Measurements from ENCODE around the gene SMC1B.
A peak's percentile ranks its signal among the peaks of the same experiment; 100 is the strongest.
"Not testable (repeated sequence)": the region's sequence is repeated elsewhere in the genome, so short reads cannot be mapped to it uniquely, and the experiment has no call there.

Gene SMC1B

DNA sequence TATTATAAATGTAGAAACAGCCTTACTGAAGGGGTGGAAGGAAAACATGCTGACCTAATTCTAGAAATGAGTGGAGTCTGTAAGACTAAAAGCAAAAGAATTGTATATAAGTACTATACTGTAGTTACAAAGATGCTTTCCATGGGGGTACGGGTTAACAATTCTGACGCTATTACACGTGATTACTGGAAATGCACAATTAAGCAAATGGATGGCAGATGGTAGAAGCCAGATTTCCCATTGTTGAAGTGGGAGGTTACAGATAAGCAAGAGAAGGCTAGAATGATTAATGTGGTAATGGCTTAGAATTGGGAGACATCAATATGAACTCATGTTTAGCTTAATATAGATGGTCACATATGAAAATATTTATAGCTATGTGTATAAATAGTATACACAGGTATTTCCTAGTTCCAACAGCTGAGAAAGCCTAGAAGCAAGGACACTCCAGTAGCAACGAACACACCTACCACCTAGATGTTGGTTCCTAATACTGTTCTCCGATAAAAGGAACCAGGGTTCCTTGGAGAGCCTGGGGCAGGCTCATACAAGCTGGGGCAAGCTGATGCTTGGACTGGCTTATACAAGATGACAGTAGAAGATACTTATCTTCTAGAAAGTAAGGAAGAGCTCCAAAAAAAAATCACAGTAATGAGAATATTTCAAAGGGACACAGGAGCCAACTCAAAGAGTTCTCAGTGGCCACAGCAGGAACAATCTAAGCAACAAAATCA, 13.5 kb downstream of the SMC1B start:
- TF ChIP-seq, protein P1, sequence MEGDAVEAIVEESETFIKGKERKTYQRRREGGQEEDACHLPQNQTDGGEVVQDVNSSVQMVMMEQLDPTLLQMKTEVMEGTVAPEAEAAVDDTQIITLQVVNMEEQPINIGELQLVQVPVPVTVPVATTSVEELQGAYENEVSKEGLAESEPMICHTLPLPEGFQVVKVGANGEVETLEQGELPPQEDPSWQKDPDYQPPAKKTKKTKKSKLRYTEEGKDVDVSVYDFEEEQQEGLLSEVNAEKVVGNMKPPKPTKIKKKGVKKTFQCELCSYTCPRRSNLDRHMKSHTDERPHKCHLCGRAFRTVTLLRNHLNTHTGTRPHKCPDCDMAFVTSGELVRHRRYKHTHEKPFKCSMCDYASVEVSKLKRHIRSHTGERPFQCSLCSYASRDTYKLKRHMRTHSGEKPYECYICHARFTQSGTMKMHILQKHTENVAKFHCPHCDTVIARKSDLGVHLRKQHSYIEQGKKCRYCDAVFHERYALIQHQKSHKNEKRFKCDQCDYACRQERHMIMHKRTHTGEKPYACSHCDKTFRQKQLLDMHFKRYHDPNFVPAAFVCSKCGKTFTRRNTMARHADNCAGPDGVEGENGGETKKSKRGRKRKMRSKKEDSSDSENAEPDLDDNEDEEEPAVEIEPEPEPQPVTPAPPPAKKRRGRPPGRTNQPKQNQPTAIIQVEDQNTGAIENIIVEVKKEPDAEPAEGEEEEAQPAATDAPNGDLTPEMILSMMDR (IDR thresholded peaks at IDR 0.05; ENCODE audit: insufficient read depth, low read depth, low read length, missing control alignments), result no peak

DNA sequence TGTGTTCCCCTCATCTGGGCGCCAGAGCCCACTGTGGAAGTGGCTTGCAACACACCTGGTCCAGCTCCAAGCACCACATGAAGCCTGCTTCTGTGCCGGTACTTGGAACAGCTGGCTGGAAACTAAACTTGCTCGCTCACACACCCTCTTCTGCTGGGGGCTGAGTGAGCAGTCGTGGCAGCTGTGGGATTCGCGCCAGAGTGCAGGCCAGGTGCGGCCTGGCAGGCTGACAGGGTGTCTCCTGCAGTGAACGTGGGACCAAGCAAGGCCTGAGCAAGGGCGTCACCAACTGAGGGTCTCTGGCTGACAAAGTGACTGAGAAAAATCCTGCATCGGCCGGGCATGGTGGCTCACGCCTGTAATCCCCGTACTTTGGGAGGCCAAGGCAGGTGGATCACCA, 15.2 kb downstream of the SMC1B start:
- H3K4me3 ChIP-seq (ENCODE audit: low read depth, low read length), result no peak overlapping the region
- DNase-seq (ENCODE audit: low read depth), result no peak
- TF ChIP-seq, protein P1 (IDR thresholded peaks at IDR 0.05; ENCODE audit: insufficient read depth, low read depth, low read length, missing control alignments), result no peak

More for the DNA sequence above, 13.5 kb downstream of the SMC1B start:
- H3K4me3 ChIP-seq (ENCODE audit: low read depth, low read length), result no peak overlapping the region
- no peak for DNase-seq (ENCODE audit: low read depth)

DNA sequence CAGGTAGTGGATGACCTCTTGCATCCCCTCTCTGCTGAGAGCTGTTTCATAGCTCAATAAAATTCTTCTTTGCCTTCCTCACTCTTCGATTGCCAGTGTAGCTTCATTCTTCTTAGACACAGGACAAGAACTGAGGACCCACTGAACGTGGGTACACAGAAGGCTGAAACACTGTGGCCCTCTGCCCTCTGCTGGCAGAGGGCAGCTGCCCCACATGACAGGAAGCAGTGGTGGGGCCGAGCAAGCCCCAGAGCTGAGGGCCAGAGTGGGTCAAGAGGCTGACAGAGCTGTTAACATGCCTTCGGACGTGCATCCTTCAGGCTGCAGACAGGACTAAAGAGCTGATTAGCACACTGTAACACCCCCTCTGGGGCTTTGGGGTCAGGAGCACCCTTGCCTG, 15.6 kb downstream of the SMC1B start:
- TF ChIP-seq, protein P1 (IDR thresholded peaks at IDR 0.05; ENCODE audit: insufficient read depth, low read depth, low read length, missing control alignments), result peak; percentile 24

DNA sequence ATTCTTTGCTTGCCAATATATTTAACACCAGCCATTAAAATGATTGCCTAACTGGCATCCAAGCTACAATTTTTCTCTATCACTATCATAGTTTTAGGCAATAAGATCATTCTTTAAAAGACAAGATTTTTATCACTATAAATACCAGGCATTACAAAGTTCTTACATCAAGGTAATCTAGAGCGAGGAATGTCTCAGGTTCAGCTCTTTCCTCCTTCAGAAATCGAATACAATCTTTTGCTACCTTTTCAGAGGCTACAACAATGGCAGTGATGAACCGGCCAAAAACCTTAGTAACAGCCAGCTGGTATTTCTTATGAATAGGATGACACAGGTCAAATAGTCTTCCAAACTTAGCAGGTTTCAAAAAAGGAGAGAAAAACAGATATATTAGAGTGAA, 23.9 kb downstream of the SMC1B start:
- no peak for DNase-seq (ENCODE audit: low read depth)
- TF ChIP-seq, protein P1 (IDR thresholded peaks at IDR 0.05; ENCODE audit: insufficient read depth, low read depth, low read length, missing control alignments), result no peak
- no peak overlapping the region for H3K4me3 ChIP-seq (ENCODE audit: low read depth, low read length)

More for the DNA sequence above, 15.6 kb downstream of the SMC1B start:
- DNase-seq (ENCODE audit: low read depth), result peak; percentile 38
- no peak overlapping the region for H3K4me3 ChIP-seq (ENCODE audit: low read depth, low read length)

DNA sequence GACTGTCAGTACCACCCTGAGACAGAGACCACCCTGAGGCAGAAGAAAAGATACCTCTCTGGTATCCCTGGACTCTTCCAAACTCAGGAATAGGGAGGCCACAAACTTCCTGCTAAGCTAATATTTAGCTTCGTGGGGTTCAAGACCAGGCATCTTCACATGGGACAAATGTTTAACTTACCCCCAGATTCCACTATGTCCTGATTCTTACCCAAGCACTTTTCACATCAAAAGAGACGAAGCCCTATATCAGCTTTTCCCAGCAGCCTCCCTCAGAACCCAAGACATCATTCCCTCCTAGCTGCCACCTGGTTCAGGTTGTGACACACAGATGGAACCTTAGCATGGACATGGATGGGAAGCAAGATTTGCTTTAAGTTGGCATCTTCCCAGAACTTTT, 32.1 kb downstream of the SMC1B start:
- TF ChIP-seq, protein P1 (IDR thresholded peaks at IDR 0.05; ENCODE audit: insufficient read depth, low read depth, low read length, missing control alignments), result no peak
- no peak overlapping the region for H3K4me3 ChIP-seq (ENCODE audit: low read depth, low read length)
- DNase-seq (ENCODE audit: low read depth), result no peak

DNA sequence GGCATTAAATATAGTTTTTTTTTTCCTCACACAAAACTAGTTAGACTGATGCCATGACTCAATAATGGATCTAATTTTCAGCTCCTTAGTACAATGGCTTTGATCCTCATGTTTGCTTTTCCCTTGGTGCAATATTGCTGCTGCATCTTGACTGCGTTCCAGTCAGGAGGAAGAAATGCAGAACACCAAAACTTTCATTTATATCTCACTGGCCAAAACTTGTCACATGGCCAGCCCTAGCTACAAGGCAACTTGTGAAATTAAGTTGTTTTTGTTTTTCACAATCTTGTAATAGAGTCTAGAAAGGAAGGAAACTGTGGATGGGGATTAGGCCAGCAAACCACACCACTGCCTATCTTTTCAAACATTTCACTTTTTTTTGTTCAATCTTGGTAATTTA, 36.7 kb downstream of the SMC1B start:
- peak; percentile 9 for DNase-seq (ENCODE audit: low read depth)
- TF ChIP-seq, protein P1 (IDR thresholded peaks at IDR 0.05; ENCODE audit: insufficient read depth, low read depth, low read length, missing control alignments), result no peak
- no peak overlapping the region for H3K4me3 ChIP-seq (ENCODE audit: low read depth, low read length)

DNA sequence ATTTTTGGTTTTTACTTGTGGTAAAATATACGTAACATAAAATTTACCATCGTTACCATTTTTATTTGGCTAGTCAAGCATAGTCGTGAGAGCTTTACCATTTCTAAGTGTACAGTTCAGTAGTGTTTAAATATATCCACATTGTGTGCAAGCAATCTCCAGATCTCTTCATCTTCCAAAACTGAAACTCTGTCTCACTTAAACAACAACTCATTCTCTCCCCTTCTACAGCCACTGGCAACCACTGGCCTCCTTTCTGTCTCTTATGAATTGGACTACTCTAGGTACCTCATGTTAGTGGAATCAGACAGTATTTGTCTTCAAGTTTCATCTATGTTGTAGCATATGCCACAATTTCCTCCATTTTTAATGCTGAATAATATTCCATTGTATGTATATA, 37.4 kb downstream of the SMC1B start:
- no peak overlapping the region for H3K4me3 ChIP-seq (ENCODE audit: low read depth, low read length)
- peak; percentile 79 for DNase-seq (ENCODE audit: low read depth)
- TF ChIP-seq, protein P1 (IDR thresholded peaks at IDR 0.05; ENCODE audit: insufficient read depth, low read depth, low read length, missing control alignments), result no peak

DNA sequence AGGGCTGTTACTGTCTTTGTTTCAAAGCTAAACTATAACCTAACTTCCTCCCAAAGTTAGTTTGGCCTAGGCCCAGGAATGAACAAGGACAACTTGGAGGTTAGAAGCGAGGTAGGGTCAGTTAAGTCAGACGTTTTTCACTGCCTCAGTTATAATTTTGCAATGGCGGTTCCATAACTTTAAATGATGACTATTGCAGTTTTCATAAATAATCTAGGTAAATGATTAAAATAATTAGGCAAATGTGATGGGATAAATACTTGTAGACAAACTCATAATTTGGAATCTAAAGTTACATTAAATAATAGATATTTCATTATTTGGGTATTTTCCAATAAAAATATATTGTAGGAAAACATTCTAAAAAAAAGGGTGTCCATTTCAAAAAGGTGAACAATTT, 39.8 kb downstream of the SMC1B start:
- not testable (repeated sequence) for DNase-seq (ENCODE audit: low read depth); H3K4me3 ChIP-seq (ENCODE audit: low read depth, low read length)
